AG08396 (cell line): ENCODE measurements around the gene GAS1.
A peak's percentile ranks its signal among the peaks of the same experiment; 100 is the strongest.

Experiments
- DNase-seq: peaks from one replicate; pipeline ENCODE4 v3.0.0; 2012; ENCODE audit warnings: low spot score, mixed read lengths

The GAS1 gene

DNA sequence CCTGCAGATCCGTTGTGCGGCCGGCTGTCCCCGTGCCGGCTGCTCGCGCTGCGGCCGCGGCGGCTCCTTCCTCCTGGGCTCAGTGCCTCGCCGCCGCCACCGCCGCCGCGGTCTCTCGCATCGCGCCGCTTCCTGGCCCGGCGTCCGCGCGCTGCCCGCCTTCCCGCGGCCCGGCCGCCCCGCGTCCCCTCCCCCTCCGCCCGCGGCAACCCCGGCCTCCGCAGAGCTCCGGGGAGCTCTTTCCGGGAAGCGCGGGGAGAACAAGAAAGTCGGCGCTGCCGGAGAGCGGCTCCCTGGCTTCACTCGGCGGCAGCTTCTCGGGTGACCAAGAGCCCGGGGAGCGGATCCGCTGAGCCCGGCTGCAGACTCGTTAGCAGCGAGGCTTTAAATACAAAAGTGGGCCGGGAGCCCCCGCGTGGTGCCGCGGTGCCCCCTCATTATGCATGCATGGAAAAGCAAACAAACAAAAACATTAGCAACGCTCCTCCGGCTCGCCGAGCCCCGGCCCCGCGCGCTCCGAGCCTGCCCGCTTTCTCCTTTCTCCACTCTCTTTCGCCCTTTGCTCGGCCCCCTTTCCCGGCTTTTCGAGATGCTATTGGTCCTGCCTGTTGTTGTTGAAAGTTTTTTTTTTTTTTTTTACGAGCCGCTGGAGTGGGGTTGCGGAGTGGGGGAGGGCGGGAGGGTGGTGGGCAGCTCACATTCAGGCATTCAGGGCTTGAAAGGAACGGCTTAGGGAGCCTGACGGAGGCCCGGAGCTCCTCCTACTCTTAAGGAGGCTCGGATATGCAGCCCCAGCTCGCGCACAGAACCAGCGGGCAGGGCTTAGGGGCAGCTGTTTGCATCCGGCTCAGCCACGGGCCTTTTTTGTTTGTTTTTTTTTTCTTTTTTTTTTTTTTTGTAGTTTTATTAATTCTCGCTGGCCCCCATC is at the start of gene GAS1:
Gene GAS1, minus strand, starts transcription at position 361 of the 928 bp plus-strand sequence. CDS start 727 bp downstream, outside the sequence.
- peak; percentile 87 for DNase-seq

GRCh38 chr9:86994231-86994630 is 46.9 kb upstream of the GAS1 start:
- DNase-seq, result no peak

- DNase-seq, result no peak
These were observed 46.5 kb upstream of the GAS1 start for GRCh38 chr9:86993830-86994229.

DNA sequence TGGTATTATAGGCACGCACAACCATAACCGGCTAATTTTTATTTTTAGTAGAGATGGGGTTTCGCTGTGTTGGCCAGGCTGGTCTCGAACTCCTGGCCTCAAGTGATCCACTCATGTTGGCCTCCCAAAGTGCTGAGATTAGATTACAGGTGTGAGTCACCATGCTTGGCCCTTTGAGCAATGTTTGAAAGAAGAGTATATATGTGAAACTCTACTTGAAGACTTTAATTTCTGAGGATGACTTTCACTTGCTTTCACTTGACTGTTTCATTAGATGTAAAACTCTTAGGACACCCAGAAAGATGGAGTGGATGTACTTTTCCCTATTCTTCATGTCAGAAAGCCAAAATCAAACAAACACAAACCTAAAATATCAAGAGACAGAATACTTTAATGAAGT is 43.8 kb upstream of the GAS1 start:
- no peak for DNase-seq

- DNase-seq, result no peak
These were observed 43.0 kb upstream of the GAS1 start for GRCh38 chr9:86990290-86990689.

- no peak for DNase-seq
These were observed 40.6 kb upstream of the GAS1 start for GRCh38 chr9:86987900-86988299.

- DNase-seq, result no peak
These were observed 37.9 kb upstream of the GAS1 start for GRCh38 chr9:86985132-86985647.

GRCh38 chr9:86983620-86984259 is 36.4 kb upstream of the GAS1 start:
- DNase-seq, result peak; percentile 21

- no peak for DNase-seq
These were observed 35.9 kb upstream of the GAS1 start for GRCh38 chr9:86983249-86983619.

- DNase-seq, result no peak
These were observed 33.5 kb upstream of the GAS1 start for GRCh38 chr9:86980802-86981201.

DNA sequence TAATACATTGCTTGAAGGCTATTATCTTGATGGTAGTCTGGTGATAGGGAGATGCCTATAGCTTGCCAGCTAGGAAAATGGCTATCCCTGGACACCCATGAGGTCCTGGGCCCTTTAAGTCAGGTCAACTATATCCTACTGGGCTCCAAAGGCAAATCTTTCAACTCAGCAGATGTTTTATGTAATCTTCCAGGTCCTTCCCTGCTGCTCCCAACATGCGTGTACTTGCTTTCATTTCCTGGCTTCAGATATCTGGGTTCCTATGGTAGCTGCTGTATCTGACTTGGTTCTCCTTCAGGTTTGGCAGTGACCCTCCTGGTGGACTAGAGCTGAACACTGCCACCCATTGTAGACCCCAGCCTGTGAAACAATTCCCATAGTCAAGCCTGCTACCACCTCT is 32.4 kb upstream of the GAS1 start:
- DNase-seq, result no peak

- no peak for DNase-seq
These were observed 31.7 kb upstream of the GAS1 start for GRCh38 chr9:86978922-86979474.

GRCh38 chr9:86978413-86978812 is 31.1 kb upstream of the GAS1 start:
- DNase-seq, result no peak

DNA sequence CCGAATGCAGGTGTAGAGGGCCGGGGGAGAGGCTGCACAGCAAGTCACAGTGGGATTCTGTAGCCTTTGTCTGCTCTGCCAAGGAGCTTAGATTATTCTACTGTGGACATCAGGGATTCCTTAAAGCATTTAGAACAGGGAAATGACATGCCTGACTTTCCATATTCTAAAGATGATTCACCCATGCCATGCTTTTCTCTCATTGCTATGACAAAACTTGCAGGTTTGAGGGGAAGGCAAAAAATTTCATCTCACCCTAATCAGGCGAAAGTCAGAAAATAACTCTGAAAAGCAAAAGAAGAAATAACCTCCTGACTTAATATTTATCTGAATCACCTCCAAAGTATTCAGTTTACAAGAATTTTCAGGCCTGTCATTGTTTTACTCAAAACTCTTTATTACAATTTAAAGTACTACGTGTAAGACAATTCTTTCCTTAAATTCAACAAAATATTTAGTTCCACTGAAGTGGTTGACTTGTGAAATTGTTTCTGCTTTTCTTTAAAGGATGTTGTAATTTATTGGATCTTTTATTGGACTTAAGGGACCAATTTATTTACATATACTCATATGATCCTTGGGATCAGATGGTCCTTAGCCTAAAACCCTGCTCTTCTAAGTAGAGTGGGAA is 30.0 kb upstream of the GAS1 start:
- no peak for DNase-seq

- DNase-seq, result no peak
These were observed 28.3 kb upstream of the GAS1 start for GRCh38 chr9:86975606-86976005.

DNA sequence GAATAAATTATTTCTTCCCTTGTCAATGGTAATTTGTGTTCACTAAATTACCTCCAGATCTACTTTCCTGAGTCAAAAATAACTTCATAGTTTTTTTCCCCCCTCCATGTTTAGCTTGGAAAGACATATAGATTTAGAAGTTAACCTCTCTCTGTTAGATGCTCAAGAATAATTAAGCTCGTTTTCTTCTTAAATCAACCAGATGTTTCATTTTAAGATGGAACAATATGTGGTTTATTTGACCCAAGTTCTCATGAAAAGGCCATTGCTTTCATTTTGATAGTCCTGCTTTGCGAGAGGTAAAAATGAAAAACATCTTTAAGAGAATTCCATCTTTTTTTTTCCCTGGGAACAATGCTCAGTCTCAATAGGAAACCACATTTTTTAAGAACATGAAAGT is 27.7 kb upstream of the GAS1 start:
- DNase-seq, result no peak

GRCh38 chr9:86974421-86974820 is 27.1 kb upstream of the GAS1 start:
- no peak for DNase-seq

GRCh38 chr9:86971742-86972141 is 24.4 kb upstream of the GAS1 start:
- DNase-seq, result no peak

GRCh38 chr9:86968258-86968920 is 21.1 kb upstream of the GAS1 start:
- DNase-seq, result no peak

- DNase-seq, result no peak
These were observed 19.7 kb upstream of the GAS1 start for GRCh38 chr9:86966852-86967511.

- DNase-seq, result no peak
These were observed 18.5 kb upstream of the GAS1 start for GRCh38 chr9:86965636-86966395.
